Activated CD4-positive, alpha-beta memory T cell treated with anti-CD3 and anti-CD28 coated beads, Interleukin-2, amount 10 ng/mL, durations not matched to agents 7 days and 5 days (primary cell): ENCODE measurements around the gene C15orf61. TPM values are rescaled to one million over a fixed set of nuclear protein-coding genes. Genes with fewer than 3 reads are reported as not detected.

Experiments used
- total RNA-seq, 2 experiments: library from RNA; stranded (reverse); gene quantifications; one replicate each; pipeline ENCODE4 v1.2.3, GENCODE V29; 2021

Gene C15orf61
- total RNA-seq, 2 experiments from 2014 or later = 5.2 to 5.3 TPM

Other genes with a start within 250 kb of the C15orf61 start
- 10 to 100 TPM; 16.9 to 17.4 TPM for gene MAP2K5, start 21.6 kb downstream of the C15orf61 start, total RNA-seq